HG02885 (cell line): ENCODE measurements around the gene AP3S2.
"Not testable (repeated sequence)": the region's sequence is repeated elsewhere in the genome, so short reads cannot be mapped to it uniquely, and the experiment has no call there.

Source experiments
- ATAC-seq: cut with Tn5 transposase; IDR thresholded peaks from one replicate; pipeline ENCODE4 v1.9.1; 2021; ENCODE audit warnings: mild to moderate bottlenecking; ENCODE audit not compliant: unreplicated experiment, poor library complexity

AP3S2 gene

GRCh38 chr15:89870688-89871288 lies 23.0 kb downstream of the AP3S2 start:
- no peak for ATAC-seq

- no peak for ATAC-seq
Observed at GRCh38 chr15:89870006-89870405, 23.8 kb downstream of the AP3S2 start.

- ATAC-seq: not testable (repeated sequence)
Observed at GRCh38 chr15:89869490-89869889, 24.3 kb downstream of the AP3S2 start.

GRCh38 chr15:89864958-89865739 lies 28.6 kb downstream of the AP3S2 start:
- no peak for ATAC-seq

GRCh38 chr15:89863918-89864317 lies 29.9 kb downstream of the AP3S2 start:
- no peak for ATAC-seq

- no peak for ATAC-seq
Observed at GRCh38 chr15:89860891-89861290, 32.9 kb downstream of the AP3S2 start.

GRCh38 chr15:89860431-89860830 lies 33.4 kb downstream of the AP3S2 start:
- no peak for ATAC-seq

GRCh38 chr15:89858661-89859458 lies 34.9 kb downstream of the AP3S2 start:
- ATAC-seq: no peak

- ATAC-seq: no peak
Observed at GRCh38 chr15:89857673-89858072, 36.1 kb downstream of the AP3S2 start.

GRCh38 chr15:89855948-89856347 lies 37.8 kb downstream of the AP3S2 start:
- ATAC-seq: no peak

- ATAC-seq: not testable (repeated sequence)
Observed at GRCh38 chr15:89854863-89855262, 38.9 kb downstream of the AP3S2 start.

- ATAC-seq: no peak
Observed at GRCh38 chr15:89852342-89852995, 41.3 kb downstream of the AP3S2 start.

GRCh38 chr15:89851673-89852341 lies 42.0 kb downstream of the AP3S2 start:
- ATAC-seq: no peak

- no peak for ATAC-seq
Observed at GRCh38 chr15:89848970-89849292, 44.9 kb downstream of the AP3S2 start.

- no peak for ATAC-seq
Observed at GRCh38 chr15:89847101-89847500, 46.7 kb downstream of the AP3S2 start.

- ATAC-seq: no peak
Observed at GRCh38 chr15:89845305-89845893, 48.4 kb downstream of the AP3S2 start.

- ATAC-seq: no peak
Observed at GRCh38 chr15:89841962-89842361, 51.8 kb downstream of the AP3S2 start.

GRCh38 chr15:89841306-89841705 lies 52.5 kb downstream of the AP3S2 start:
- ATAC-seq: no peak

GRCh38 chr15:89839167-89839810 lies 54.5 kb downstream of the AP3S2 start:
- no peak for ATAC-seq

- ATAC-seq: no peak
Observed at GRCh38 chr15:89837830-89838178, 56.0 kb downstream of the AP3S2 start.
